CD4-positive, CD25-positive, alpha-beta regulatory T cell (primary cell): ENCODE measurements around the gene GUK1. TPM values are rescaled to one million over a fixed set of nuclear protein-coding genes. Genes with fewer than 3 reads are reported as not detected.

Source experiments
- ATAC-seq, 2 donors: fragments of 150-1000 bp; cut with Tn5 transposase; one replicate each; pipeline ENCODE4 v1.10.0; 2021; ENCODE audit warnings: low read depth in 2 of 2, moderate number of reproducible peaks in 2 of 2, moderate library complexity in 1 of 2
- DNase-seq, 3 donors: peaks; one replicate each; pipeline versions ENCODE4 v3.0.0 to v3.0.0-alpha.2; 2012 to 2022; ENCODE audit warnings: mixed read lengths in 1 of 3
- H3K27ac ChIP-seq: one replicate; pipeline ENCODE4 v1.7.0; 2013; ENCODE audit warnings: mild to moderate bottlenecking, low read length; ENCODE audit not compliant: insufficient read depth, poor library complexity, severe bottlenecking
- H3K27me3 ChIP-seq: one replicate; pipeline ENCODE4 v1.7.0; 2013; ENCODE audit warnings: low read length; ENCODE audit not compliant: control insufficient read depth, insufficient read depth
- H3K36me3 ChIP-seq: one replicate; pipeline ENCODE4 v1.7.0; 2013; ENCODE audit warnings: mild to moderate bottlenecking, low read length, moderate library complexity; ENCODE audit not compliant: control insufficient read depth, insufficient read depth
- H3K4me1 ChIP-seq: 2 replicates; pipeline ENCODE4 v1.7.0; 2013; ENCODE audit warnings: mild to moderate bottlenecking, low read length; ENCODE audit not compliant: insufficient read depth, control insufficient read depth, poor library complexity, severe bottlenecking
- H3K4me3 ChIP-seq: one replicate; pipeline ENCODE4 v1.7.0; 2013; ENCODE audit warnings: low read depth, mild to moderate bottlenecking, low read length, moderate library complexity
- H3K9me3 ChIP-seq, 2 experiments: 1 replicate in 1 of 2; 2 replicates in 1 of 2; pipeline ENCODE4 v1.7.0; 2013; ENCODE audit warnings: low read length in 2 of 2, mild to moderate bottlenecking in 1 of 2, moderate library complexity in 1 of 2; ENCODE audit not compliant: control insufficient read depth in 2 of 2
- H3K27ac Mint-ChIP-seq, 3 donors: one replicate each; pipeline ENCODE4 v1.8.0; 2020 to 2022; ENCODE audit warnings: mild to moderate bottlenecking in 3 of 3, mixed read lengths in 3 of 3, moderate library complexity in 2 of 3
- H3K27me3 Mint-ChIP-seq: one replicate; pipeline ENCODE4 v1.8.0; 2022; ENCODE audit warnings: mild to moderate bottlenecking, mixed read lengths
- H3K36me3 Mint-ChIP-seq: one replicate; pipeline ENCODE4 v1.8.0; 2020; ENCODE audit warnings: mixed read lengths
- H3K4me1 Mint-ChIP-seq, 4 donors: one replicate each; pipeline ENCODE4 v1.8.0; 2020 to 2022; ENCODE audit warnings: mixed read lengths in 4 of 4, mild to moderate bottlenecking in 1 of 4
- H3K4me3 Mint-ChIP-seq, 4 donors: one replicate each; pipeline ENCODE4 v1.8.0; 2020 to 2022; ENCODE audit warnings: mild to moderate bottlenecking in 4 of 4, mixed read lengths in 4 of 4, moderate library complexity in 3 of 4
- H3K9me3 Mint-ChIP-seq, 7 donors: one replicate each; pipeline ENCODE4 v1.8.0; 2020 to 2022; ENCODE audit warnings: mixed read lengths in 7 of 7, mild to moderate bottlenecking in 3 of 7, moderate library complexity in 2 of 7
- polyA plus RNA-seq, 4 donors: library from polyadenylated mRNA; unstranded; fragments of 300-500 nt; fragmentation: Illumina TruSeq; gene quantifications; one replicate each; pipeline ENCODE4 v1.2.3, GENCODE V29; 2021
- total RNA-seq: library from RNA; stranded (reverse); gene quantifications from one replicate; pipeline ENCODE4 v1.2.3, GENCODE V29; 2022

Gene GUK1
- total and polyA plus RNA-seq, 5 donors from 2014 or later: 270 to 413 (median 350) TPM

- no peak for ATAC-seq
- H3K9me3 ChIP-seq: peaks cover 6 to 14% of the 10 kb centered on the region in 2 experiments
- H3K36me3 ChIP-seq: peaks cover 53% of the 10 kb centered on the region
- H3K27ac ChIP-seq: no peak overlapping the region
- Mint-ChIP-seq H3K4me3 (peak overlapping the region in 2 of 4 donors; percentile 58 to 74), H3K9me3 (peaks cover 0 to 14% (median 2%) of the 10 kb centered on the region in 7 donors), H3K27ac (peak overlapping the region in 2 of 3 donors; percentile 48 to 68), H3K4me1 (peaks cover 17 to 69% (median 32%) of the 10 kb centered on the region in 4 donors), H3K36me3 (peaks cover 53% of the 10 kb centered on the region), H3K27me3 (no peaks in the 10 kb centered on the region)
- DNase-seq: no peak
- H3K27me3 ChIP-seq: no peaks in the 10 kb centered on the region
- H3K4me3 ChIP-seq: no peak overlapping the region
- peaks cover 25% of the 10 kb centered on the region for H3K4me1 ChIP-seq
Observed at GRCh38 chr1:228095161-228095560, 44.9 kb upstream of the GUK1 start.

GRCh38 chr1:228095938-228096337 lies 44.1 kb upstream of the GUK1 start:
- Histone ChIP-seq H3K4me1 (peaks cover 17% of the 10 kb centered on the region), H3K27me3 (no peaks in the 10 kb centered on the region), H3K36me3 (peaks cover 52% of the 10 kb centered on the region), H3K9me3 (peaks cover 6 to 14% of the 10 kb centered on the region in 2 experiments), H3K4me3 (no peak overlapping the region), H3K27ac (no peak overlapping the region)
- Mint-ChIP-seq H3K27ac (peak overlapping the region in 1 of 3 donors; percentile 36), H3K27me3 (no peaks in the 10 kb centered on the region), H3K9me3 (peaks cover 0 to 14% (median 2%) of the 10 kb centered on the region in 7 donors), H3K36me3 (peaks cover 53% of the 10 kb centered on the region), H3K4me3 (no peak overlapping the region), H3K4me1 (peaks cover 11 to 61% (median 28%) of the 10 kb centered on the region in 4 donors)
- ATAC-seq: no peak
- no peak for DNase-seq

DNA sequence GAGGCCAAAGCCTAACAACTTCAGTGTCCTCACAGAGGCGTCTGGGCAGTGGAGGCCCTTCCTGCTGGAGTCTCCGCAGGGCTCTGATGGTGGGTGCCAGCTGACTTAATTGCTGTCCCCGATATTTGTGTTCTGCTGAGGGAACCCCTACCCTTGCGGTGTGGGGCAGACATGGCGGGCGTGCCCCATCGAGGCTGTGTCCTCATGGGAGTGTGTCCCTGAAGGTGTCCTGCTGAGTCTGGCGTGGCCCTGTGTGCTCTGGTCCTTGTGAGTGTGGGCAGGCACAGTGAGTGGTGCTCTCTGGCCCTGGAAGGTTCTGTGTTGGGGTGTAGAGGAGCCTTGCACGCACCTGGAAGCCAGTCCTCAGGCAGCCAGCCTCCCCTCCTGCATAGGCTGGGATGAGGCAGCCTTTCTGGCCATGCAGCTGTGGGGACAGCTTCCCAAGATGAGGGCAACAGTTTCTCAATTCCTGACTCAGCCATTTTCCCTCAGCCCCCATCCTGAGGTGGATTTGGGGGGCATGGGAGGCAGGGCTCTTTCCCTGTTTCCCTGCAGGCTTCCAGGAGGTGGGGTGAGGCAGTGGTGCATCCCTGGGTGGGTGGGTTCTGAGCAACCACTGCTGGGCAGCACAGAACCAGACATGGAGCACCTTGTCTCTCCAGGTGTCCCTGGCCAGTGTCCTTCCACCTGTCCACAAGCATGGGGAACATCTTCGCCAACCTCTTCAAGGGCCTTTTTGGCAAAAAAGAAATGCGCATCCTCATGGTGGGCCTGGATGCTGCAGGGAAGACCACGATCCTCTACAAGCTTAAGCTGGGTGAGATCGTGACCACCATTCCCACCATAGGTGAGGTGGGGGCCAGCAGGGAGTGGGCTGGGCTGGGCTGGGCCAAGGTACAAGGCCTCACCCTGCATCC lies 43.4 kb upstream of the GUK1 start:
- peak overlapping the region; percentile 14 for H3K27ac ChIP-seq
- H3K36me3 ChIP-seq: peaks cover 48% of the 10 kb centered on the region
- H3K27me3 ChIP-seq: no peaks in the 10 kb centered on the region
- Mint-ChIP-seq H3K36me3 (peaks cover 52% of the 10 kb centered on the region), H3K27ac (no peak overlapping the region), H3K4me1 (peaks cover 3 to 61% (median 23%) of the 10 kb centered on the region in 4 donors), H3K27me3 (no peaks in the 10 kb centered on the region), H3K9me3 (peaks cover 0 to 14% (median 2%) of the 10 kb centered on the region in 7 donors), H3K4me3 (peak overlapping the region in 1 of 4 donors; percentile 63)
- ATAC-seq: no peak
- H3K4me3 ChIP-seq: no peak overlapping the region
- peaks cover 6 to 14% of the 10 kb centered on the region in 2 experiments for H3K9me3 ChIP-seq
- DNase-seq: no peak
- peaks cover 17% of the 10 kb centered on the region for H3K4me1 ChIP-seq

DNA sequence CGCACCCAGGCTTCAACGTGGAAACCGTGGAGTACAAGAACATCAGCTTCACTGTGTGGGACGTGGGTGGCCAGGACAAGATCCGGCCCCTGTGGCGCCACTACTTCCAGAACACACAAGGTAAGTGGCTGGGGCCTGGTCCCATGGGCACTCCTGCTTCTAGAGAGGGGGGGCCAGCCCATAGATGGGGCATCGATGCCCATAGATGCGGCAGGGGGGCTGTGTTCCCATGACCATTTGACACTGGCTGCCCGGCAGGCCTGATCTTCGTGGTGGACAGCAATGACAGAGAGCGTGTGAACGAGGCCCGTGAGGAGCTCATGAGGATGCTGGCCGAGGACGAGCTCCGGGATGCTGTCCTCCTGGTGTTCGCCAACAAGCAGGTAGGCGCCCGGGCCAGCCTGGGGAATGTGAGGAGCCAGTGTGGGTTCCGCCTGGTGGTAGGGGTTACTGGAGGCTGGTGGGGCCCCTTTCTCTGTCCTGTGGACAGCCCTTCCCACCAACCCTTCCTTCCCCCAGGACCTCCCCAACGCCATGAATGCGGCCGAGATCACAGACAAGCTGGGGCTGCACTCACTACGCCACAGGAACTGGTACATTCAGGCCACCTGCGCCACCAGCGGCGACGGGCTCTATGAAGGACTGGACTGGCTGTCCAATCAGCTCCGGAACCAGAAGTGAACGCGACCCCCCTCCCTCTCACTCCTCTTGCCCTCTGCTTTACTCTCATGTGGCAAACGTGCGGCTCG lies 42.6 kb upstream of the GUK1 start:
- Mint-ChIP-seq H3K9me3 (peaks cover 0 to 14% (median 2%) of the 10 kb centered on the region in 7 donors), H3K27me3 (no peaks in the 10 kb centered on the region), H3K4me3 (peak overlapping the region in 2 of 4 donors; percentile 56 to 63), H3K4me1 (peaks cover 0 to 55% (median 15%) of the 10 kb centered on the region in 4 donors), H3K27ac (peak overlapping the region in 1 of 3 donors; percentile 20), H3K36me3 (peaks cover 44% of the 10 kb centered on the region)
- ATAC-seq: no peak
- Histone ChIP-seq H3K4me3 (no peak overlapping the region), H3K36me3 (peaks cover 45% of the 10 kb centered on the region), H3K27ac (no peak overlapping the region), H3K27me3 (no peaks in the 10 kb centered on the region), H3K9me3 (peaks cover 6 to 14% of the 10 kb centered on the region in 2 experiments), H3K4me1 (peaks cover 19% of the 10 kb centered on the region)
- no peak for DNase-seq

GRCh38 chr1:228098323-228098931 lies 41.7 kb upstream of the GUK1 start:
- Mint-ChIP-seq H3K4me3 (peak overlapping the region in 2 of 4 donors; percentile 54 to 96), H3K27ac (peak overlapping the region in 1 of 3 donors; percentile 15), H3K9me3 (peaks cover 0 to 14% (median 2%) of the 10 kb centered on the region in 7 donors), H3K4me1 (peaks cover 0 to 54% (median 15%) of the 10 kb centered on the region in 4 donors), H3K36me3 (peaks cover 43% of the 10 kb centered on the region), H3K27me3 (no peaks in the 10 kb centered on the region)
- Histone ChIP-seq H3K27me3 (no peaks in the 10 kb centered on the region), H3K4me1 (peaks cover 21% of the 10 kb centered on the region), H3K9me3 (peaks cover 6 to 14% of the 10 kb centered on the region in 2 experiments), H3K4me3 (no peak overlapping the region), H3K36me3 (peaks cover 38% of the 10 kb centered on the region), H3K27ac (no peak overlapping the region)
- DNase-seq (no peak), ATAC-seq (no peak)

- H3K4me3 Mint-ChIP-seq: peak overlapping the region in 2 of 4 donors; percentile 75 to 96
- ATAC-seq: no peak
- peaks cover 0 to 11% (median 2%) of the 10 kb centered on the region in 7 donors for H3K9me3 Mint-ChIP-seq
- H3K27me3 Mint-ChIP-seq: no peaks in the 10 kb centered on the region
- Histone ChIP-seq H3K4me3 (no peak overlapping the region), H3K27ac (no peak overlapping the region), H3K27me3 (no peaks in the 10 kb centered on the region), H3K4me1 (peaks cover 28% of the 10 kb centered on the region), H3K36me3 (peaks cover 36% of the 10 kb centered on the region), H3K9me3 (peaks cover 6 to 9% of the 10 kb centered on the region in 2 experiments)
- H3K36me3 Mint-ChIP-seq: peaks cover 39% of the 10 kb centered on the region
- H3K4me1 Mint-ChIP-seq: peaks cover 0 to 59% (median 16%) of the 10 kb centered on the region in 4 donors
- no peak overlapping the region for H3K27ac Mint-ChIP-seq
- DNase-seq: no peak
Observed at GRCh38 chr1:228099331-228099732, 40.7 kb upstream of the GUK1 start.
